M059J (cell line): ENCODE results near the gene CHAC1. TPM values are rescaled to one million over a fixed set of nuclear protein-coding genes. Genes with fewer than 3 reads are reported as not detected.
"Not testable (repeated sequence)": the region's sequence is repeated elsewhere in the genome, so short reads cannot be mapped to it uniquely, and the experiment has no call there.

ENCODE experiments used
- DNase-seq: peaks from one replicate; pipeline ENCODE4 v3.0.0-alpha.2; 2012; ENCODE audit warnings: low read depth
- total RNA-seq: library from RNA; depleted of rRNA; stranded (reverse); fragments of >200 nt; shearing (Covaris generic); gene quantifications from 2 replicates; pipeline ENCODE4 v1.2.3, GENCODE V29; 2014

CHAC1 gene
- total RNA-seq, 1 experiment from 2014 or later, result 7.4 TPM

DNA sequence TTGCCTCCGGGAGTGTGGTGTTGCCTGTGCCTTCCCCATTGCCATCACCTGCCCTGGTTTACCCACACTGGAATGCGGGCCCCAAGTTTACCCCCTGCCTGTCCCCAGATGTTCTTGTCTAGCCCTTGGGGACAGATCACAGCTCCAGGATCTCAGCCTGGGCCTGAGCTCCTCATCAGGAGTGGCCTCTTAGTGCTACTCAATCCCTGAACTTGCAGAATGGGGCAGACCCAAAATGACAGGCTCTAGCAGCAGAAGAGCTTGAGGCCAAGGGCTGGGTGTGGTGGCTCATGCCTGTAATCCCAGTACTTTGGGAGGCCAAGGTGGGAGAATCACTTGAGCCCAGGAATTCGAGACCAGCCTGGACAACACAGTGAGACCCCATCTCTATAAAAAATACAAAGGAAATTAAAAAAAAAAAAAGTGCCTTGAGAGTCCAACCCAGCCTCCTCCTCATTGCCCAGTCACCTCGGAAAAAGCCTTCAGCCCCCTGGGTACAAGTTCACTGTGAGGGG lies 3.8 kb downstream of the CHAC1 start:
- no peak for DNase-seq

DNA sequence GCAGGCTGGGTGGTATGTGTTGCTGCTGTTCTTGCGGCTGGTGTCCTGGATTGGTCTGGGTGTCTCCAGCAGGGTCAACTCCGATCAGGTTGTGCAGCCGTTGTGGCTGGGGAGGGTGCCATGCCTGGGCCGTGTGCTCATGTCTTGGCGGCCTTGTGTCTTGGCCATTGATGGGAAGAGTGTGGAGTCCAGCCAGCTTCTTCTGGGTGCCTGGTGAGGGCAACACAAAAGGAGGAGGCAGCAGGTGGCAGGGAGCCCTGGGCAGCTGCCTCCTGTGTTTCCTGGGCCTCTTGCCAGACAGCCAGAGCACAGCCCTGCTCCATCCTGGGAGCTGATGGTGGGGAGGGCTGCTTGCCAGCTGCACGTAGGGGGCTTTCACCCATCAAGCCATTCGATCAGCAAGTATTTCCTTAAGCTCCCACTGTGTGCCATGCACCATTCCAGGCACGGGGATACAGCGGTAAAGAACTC lies 4.3 kb downstream of the CHAC1 start:
- peak; percentile 28 for DNase-seq

DNA sequence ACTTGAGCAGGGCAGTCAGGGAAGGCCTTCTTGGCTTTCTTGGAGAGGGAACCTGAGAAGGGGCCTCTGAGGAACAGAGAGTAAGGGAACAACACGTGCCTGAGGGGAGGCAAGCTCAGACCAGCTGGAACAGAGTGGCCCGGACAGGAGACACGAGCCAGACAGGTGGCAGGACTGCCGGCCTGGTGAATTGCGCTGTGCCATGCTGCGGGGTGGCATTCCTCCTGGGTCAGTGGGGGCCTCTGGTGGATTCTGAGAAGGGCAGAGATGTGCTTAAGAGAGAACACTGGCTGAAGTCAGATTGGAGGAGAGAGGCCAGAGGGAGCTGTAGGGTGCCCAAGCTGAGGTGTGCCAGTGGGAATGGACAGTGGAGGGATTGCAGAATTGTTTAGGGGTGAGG lies 4.9 kb downstream of the CHAC1 start:
- DNase-seq, result no peak

DNA sequence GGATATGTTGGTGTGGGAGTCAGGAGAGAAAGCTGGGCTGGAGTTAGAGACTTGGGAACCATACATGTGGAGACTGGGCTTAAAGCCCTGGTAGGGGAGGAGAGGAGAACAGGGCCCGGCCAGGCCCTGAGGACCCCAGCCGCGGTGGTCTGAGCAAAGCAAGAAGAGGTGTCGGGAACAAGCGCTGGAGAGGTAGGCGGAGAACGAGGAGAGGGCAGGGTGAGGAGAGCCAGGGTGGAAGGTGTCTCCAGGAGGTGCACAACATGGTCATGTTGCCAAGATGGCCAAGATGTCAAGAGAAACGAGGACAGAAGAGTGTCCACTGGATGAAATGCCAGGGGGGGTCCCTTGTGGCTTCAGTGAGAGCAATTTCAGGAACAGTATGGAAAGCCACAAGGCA lies 5.5 kb downstream of the CHAC1 start:
- no peak for DNase-seq

DNA sequence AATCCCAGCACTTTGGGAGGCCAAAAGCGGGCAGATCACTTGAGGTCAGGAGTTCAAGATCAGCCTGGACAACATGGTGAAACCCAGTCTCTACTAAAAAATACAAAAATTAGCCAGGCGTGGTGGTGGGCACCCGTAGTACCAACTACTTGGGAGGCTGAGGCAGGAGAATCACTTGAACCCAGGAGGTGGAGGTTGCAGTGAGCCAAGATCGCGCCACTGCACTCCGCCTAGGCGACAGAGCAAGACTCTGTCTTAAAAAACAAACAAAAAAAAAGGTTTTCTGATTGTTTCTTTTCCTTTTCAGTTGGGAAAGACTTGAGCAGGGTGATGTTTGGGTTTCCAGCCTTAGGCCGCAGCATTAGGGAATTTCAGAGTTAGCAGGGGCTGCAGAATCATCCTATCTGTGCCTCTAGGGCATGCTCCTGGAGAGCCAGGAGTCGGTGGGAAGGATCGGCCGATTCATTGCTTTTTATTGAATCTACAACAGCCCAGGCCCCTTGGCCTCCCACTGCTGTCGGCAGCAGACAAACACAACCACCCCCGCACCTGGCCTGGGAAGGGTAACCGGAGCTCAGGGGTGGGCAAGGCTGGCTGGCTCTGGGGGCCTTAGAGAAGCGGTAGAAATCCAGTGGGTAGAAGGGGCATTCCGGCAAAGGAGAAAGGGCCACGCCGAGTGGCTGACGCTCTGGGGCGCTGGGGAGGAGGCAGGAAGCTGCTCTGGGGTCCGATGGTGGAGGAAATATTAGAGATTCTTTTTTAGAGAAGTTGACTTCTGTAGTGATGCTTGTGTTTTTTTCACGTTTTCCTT lies 6.3 kb downstream of the CHAC1 start:
- no peak for DNase-seq

DNA sequence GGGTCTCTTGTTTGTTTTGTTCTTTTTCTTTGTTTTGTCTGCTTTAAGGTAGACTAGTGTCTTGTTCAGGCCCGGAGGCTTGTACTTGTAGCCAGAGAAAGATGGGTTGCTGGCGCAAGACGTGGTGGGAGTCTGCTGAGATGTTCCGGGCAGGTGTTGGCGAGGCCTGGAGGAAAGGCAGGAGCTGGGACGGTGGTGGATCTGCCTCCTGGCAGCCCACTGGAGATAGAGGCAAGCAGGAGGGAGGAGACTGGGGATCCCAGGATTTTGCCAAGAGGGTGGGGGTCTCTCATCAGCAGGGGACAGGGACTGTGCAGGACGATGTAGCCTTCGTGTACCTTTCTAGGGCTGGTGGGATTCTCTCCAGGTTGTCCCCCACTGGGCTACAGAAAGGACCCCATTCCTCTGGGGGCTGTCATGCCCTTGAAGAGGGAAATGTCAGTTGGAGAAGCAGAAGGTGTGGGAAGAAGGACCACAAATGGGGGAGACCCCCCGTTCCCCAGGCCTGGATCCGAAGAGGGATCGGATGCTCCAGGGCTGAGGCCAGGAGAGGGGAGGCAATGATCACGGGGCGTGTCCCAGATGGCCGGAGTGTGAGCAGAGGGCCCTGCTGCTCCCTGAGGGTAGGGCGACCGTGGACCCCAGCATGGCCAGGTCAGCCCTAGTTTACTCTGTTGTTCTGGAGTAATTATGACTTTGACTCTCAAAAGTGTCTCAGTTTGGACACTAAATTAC lies 7.0 kb downstream of the CHAC1 start:
- no peak for DNase-seq

DNA sequence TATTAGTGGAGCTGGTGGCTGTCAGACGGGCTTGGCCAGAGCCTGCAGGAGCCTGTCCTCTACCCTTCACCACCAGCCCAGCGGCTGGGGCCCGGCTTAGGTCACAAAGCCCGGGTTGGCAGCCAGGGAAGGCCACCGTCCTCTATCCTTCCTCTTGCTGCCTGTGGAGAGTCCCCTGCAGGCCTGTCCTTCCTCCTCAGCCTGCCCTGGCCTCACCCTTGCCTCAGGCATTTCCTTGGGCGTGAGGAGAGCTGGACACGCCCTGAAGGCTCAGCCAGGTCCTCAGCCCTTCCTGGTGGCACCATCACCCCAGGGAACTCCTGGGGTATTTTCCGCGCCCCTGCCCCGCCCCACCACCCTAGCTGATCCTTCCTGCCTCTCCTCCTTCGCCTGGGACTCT lies 7.7 kb downstream of the CHAC1 start:
- no peak for DNase-seq

DNA sequence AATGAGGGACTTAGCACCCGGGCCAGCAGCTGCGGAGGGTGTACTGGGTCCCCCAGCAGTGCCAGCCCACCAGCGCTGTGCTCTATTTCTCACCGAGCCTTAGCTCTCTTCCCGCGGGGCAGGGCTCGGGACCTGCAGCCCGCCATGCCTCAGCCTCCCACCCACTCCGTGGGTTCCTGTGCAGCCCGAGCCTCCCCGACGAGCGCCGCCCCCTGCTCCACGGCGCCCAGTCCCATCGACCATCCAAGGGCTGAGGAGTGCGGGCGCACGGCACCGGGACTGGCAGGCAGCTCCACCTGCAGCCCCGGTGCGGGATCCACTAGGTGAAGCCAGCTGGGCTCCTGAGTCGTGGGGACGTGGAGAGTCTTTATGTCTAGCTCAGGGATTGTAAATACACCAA lies 8.5 kb downstream of the CHAC1 start:
- not testable (repeated sequence) for DNase-seq

DNA sequence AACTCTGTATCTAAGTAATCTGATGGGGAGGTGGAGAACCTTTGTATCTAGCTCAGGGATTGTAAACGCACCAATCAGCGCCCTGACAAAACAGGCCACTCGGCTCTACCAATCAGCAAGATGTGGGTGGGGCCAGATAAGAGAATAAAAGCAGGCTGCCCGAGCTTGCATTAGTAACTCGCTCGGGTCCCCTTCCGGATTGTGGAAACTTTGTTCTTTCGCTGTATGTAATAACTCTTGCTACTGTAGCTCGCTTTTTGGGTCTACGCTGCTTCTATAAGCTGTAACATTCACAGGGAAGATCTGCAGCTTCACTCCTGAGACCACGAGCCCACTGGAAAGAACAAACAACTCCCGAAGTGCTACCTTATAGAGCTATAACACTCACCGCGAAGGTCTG lies 9.0 kb downstream of the CHAC1 start:
- not testable (repeated sequence) for DNase-seq

DNA sequence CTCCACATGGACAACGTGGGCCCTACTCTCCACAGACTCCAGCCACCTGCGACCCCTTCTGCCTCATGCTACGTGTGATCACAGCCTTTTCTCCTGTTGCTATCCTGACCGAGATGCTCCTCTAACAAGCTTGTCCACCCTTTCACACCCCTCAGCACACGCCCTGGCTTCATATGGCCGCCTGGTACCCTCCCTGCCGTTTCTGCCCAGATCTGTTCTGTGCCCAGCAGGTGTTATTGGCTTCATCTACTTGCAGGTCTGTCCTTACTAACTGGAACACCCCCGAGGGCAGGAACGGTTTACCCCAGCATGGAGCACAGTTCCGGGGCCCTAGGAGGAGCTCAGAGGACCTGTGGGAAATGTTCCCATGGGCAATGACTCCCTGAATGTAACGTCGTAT lies 9.9 kb downstream of the CHAC1 start:
- DNase-seq, result no peak

DNA sequence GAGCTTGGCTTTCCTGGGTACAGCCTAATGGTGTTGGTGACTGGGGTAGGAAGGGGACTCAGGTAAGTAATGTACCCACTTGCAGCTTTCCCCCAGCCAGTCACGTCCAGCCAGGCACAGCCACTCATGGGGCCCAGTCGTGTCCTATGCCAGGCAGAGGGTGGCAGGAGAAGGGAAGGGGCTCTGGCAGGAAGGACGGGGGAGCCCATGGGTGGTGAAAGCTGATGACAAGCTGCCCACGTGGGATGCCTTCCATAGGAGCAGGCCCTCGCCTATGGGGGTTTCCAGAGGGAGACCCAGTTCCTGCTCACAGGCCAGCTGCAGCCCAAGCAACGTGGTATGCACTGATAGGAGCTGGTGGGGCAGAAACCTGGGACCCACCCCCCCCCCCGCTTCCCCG lies 10.7 kb downstream of the CHAC1 start:
- no peak for DNase-seq

DNA sequence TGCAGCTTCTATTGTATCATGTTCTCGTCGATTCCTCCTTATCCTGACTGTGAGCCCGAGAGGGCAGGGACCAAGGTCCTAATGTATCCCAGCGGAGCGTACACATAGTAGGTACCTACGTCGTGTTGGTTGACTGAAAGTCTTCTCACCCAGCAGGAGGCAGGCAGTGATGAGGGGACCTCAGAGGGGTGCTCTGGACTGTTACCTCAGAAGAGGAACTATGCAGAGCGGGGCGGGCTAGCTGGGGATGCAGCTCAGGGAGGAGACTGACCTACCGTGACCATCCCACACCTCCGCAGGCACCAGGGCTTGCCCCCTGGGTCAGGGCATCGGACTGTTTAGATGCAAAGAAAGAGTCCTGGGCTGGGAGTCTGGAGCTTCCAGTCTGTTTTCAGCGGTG lies 11.4 kb downstream of the CHAC1 start:
- no peak for DNase-seq

DNA sequence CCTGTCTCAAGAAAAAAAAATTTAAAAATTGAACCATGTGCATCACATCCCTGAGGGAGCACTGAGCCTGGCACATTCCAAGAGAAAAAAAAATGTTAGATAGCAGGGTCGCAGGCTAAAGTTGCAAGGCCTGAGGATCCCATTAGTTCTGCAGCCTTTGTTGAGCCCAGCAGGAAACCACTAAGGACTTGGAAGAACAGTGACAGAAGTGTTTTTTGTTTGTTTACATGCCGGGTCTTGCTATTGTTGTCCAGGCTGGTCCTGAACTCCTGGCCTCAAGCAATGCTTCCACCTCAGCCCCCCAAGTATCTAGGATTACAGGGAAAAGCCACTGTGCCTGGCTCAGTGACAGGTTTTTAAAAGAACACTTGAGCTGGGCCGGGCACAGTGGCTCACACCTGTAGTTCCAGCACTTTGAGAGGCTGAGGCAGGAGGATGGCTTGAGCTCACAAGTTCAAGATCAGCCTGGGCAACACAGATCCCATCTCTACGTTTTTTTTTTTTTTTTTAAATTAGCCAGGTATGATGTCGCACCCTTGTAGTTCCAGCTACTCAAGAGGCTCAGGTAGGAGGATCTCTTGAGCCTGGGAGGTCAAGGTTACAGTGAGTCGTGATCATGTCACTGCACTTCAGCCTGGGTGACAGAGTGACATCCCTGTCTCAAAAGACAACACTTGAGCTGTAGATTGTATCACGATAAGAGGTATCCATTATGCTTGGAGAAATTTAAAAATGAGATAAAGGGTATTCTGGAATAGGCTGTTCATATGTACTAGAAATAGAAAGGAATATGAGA lies 15.2 kb downstream of the CHAC1 start:
- DNase-seq, result no peak

DNA sequence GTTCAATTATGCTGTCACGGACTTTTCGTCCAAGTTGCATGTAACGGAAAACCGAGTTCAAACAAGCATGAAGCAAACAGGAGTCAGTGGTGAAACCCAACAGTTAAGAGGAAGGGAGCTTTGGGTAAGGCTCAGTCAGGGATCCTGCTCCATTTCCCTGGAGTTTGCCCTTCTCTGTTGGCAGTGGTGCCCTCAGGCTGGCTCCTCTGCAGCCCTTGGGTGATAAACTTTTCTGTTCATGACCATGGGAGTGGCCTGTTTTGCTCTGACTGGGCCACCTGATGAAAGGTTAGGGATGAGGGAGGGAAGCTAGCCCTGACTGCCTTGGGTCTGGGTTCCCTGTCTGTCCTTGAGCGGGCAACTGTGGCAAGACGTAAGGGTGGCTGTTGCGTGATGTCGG lies 16.1 kb downstream of the CHAC1 start:
- no peak for DNase-seq

DNA sequence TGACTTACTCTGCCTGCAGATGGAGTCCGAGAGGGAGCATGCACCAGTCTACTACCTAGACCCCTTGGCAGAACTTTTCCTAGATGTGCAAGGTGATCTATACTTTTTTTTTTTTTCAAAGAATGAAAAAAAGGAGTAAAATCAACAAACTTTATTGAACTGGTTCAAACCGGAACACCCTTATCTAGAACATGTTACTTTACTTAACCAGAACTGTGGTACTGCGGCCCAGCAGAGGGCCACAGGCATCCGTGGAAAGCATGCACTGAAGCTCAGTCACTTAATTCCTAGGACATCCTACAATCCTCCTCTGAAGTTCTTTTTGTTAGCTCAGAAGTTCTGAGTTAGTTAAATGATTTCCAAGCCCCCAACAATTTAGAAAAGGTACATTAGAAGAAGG lies 21.6 kb downstream of the CHAC1 start:
- no peak for DNase-seq

DNA sequence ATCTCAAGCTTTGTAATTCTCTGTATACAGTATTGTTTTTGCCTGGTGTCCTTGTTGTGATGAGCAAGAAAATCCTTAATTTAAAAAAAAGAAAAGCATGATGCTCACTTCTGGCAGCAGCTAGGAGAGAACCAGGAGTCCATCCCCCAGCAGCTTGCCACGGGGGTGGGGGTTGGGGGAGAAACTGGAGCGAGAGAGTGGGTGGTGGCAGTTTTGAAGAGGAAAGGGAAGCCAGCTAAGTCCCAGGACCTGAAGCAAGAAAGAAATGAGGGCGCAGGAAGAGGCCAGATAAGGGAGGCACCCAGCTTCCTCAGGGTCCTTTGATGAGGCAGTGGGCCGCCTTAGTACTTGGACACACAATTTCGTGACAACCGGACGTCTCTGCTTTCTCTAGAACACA lies 23.5 kb downstream of the CHAC1 start:
- DNase-seq, result no peak

DNA sequence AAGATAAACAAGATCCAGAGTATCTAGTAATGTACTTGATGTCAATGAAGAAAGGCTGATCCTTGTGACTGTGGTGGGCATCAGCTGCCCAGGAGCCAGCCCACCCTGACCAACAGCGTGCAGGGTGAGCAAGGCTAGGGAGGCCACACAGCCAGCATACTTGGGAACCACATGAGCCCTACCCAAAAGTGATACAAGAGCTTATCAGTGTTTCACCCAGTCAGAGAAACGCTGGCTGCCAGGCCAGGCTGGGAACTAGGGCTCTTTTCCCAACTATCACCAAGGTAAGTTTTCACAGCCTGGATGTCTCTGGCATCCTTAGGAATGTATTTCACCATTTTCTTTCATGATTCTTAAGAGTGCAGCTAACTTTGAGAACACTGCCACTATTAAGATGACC lies 24.9 kb downstream of the CHAC1 start:
- no peak for DNase-seq

DNA sequence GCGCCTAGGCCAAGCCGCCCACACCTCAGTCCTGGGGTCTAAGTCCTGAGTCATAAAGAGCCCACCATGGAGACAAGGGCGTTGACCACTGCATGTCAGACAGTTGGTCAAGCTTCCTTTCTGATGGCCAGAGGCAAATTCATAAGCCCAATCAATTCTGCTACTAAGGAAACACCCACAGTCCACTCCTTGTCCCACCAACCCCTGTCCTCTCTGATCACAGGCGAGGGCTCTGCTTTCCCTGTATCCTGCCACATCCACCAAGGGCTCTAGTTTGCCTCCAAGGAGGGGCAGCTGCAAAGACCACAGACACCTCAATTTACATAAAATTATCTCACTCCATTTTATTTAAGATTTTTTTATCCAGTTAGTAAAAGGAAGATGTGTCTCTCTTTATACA lies 25.3 kb downstream of the CHAC1 start:
- no peak for DNase-seq

DNA sequence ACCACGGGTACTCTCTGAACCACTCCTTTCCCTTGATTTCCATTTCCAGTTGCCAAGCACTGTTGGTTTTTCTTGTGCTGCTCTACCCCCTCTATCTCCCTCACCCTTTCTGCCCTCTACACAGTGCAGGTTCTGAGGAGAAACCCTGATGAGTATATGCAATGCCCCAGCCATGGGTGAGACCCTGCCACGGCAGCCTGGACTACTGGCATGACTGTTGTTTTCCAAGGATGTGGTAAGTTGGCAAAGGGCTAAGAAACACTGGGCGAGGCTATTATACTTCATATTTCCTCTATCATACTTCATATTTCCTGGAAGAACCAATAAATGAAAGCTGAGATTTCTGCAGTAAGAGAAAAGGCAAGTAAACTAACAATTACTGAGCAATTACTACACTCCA lies 27.9 kb downstream of the CHAC1 start:
- no peak for DNase-seq

DNA sequence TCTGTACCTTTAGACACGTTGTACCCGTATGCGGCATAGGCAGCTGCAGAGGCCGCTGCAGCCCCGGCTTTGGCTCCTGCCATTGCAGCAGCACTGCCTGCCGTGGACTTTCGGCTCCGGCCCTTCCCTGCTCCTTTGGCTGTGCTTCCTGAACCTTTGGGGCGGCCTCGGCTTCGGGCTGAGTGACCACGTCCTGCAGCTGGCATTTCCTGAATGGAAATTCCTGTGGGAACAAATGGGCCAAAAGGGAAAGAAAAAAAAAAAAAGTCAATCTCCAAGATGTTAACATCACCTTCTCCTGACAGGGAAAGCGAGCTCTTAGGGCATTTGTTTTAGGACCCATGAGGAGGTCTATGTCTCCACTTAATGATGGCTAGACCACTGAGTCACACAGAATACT lies 29.6 kb downstream of the CHAC1 start:
- peak; percentile 94 for DNase-seq

DNA sequence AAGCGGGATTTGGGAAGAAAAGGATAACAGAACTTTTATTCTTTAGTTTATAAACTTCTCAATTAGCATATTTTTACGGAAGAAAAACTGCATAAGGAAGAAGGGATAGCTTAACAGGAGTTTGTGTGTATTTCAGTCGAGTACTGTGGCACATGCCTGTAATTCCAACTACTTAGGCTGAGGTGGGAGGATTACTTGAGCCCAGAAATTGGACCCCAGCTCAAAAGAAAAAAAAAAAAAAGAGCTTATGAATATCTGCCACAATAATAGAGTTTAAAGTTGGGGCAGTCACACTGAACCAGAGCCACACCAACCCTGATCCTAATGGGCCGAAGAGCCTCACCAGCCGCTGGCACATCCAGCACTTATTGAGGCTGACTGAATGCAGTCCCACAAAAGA lies 31.1 kb downstream of the CHAC1 start:
- DNase-seq, result no peak

DNA sequence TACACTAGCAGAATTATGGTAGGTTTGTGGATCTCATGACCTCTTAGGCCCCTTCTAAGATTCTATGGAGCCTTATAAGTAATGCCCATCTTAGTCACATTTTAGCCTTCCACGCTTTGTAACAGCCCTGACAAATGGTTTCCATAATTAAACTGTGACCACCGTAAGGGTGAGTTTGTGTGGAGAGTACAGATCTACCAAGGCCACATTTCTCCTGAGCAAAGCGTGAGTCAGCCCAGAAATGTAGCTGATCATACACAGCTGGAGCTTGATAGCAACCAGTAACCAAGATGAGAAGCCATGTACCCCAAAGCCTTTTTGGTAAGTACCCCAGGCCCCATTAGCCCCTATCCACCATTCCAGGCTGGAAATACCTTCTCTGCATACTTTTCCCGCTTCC lies 31.7 kb downstream of the CHAC1 start:
- DNase-seq, result peak; percentile 90
